Left ventricle myocardium superior (tissue), 1 donor: ENCODE measurements around the gene MBP. TPM values are rescaled to one million over a fixed set of nuclear protein-coding genes. Genes with fewer than 3 reads are reported as not detected.

Experiments
- ATAC-seq: fragments of 200-7000 bp; cut with Tn5 transposase; one replicate; pipeline ENCODE4 v1.9.1; 2020; ENCODE audit warnings: mild to moderate bottlenecking, moderate library complexity
- DNase-seq: peaks from one replicate; pipeline ENCODE4 v3.0.0-alpha.2; 2020
- intact Hi-C: fragments of 100-400 bp; cut with micrococcal nuclease; formaldehyde crosslinking; loops from one replicate; pipeline ENCODE4 v1.11.0; 2022
- total RNA-seq: library from RNA; stranded (reverse); fragmentation: NEBNext Ultra II Directional; extraction: Animal tissue kit (Norgen Biotek cat#: 25700); gene quantifications from one replicate; pipeline ENCODE4 v1.2.1, GENCODE V29; 2021
- donor health status: DM: no; HTN: yes; CAD: no; lungs with severe emphysema.

Gene MBP
- total RNA-seq, 1 donor from 2014 or later = 32.7 TPM

GRCh38 chr18:77119101-77119850 is 13.3 kb downstream of the MBP start:
- intact Hi-C loops = no loop called here
- ATAC-seq (no peak), DNase-seq (no peak)

DNA sequence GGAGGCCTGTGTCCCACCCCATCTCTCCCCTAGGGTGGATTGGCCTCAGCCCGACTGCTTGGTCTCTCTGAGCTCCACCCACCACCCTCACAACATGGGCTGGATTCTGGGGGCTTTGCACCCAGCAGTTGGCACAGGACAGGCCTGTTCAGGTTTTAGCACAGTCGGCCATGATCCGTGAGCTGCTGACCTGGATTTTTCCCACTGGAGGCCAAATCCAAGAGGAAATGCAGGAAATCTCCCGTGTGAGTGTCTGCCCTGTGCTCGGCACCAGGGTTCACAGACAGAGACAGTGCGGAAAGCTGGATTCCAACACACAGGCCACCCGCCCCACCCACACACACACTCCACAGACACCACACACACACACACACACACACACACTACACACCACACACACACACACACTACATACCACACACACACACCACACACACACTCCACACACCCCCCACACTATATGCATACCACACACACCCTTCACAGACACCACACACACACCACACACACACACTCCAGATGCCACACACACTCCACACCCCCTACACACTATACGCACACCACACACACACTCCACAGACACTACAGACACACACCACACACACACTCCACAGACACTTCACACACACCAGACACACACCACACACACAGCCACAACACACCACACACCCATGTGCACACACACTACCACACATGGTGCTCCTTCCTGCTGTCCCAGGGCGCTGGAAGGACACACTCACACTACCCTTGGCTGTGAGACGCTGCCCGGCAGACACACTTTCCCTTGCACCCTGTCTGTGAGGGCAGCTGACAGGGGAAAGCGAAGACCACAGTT is 14.1 kb downstream of the MBP start:
- DNase-seq (no peak), ATAC-seq (no peak)
- intact Hi-C loops = no loop called here

DNA sequence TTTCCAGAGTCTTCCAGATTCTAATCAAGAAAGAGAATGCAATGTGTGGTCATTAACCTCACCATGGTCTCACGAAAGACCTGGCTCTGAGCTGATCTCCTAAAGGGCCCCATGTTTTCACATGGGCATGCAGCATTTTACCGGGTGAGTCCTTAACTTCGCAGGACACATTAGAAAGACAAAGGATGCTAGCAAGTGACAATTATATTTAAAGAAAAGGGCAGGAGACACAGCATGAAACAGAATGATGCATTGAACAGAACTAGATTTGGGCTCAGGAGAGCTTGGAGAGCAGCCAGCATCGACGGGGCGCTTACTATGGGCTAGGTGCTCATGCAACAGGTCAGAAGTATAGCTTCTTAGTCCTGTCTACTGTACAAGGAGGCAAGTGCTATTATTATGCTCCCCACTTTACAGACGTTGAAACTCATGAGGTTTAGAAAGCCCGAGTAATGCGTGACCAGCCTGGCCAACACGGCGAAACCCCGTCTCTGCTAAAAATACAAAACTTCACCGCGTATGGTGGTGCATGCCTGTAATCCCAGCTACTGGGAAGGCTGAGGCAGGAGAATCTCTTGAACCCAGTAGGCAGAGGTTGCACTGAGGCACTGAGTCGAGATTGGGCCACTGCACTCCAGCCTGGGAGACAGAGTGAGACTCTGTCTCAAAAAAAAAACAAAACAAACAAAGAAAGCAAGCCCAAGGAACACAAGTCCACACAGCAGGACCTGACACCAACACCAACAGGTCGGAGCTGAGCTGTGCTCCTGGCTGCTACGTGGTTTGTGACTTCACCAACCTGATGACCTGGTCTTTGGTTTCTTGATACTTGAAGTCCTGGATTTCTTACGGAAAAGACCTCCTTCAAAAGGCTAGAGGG is 16.1 kb downstream of the MBP start:
- intact Hi-C loops = no loop called here
- no peak for ATAC-seq
- no peak for DNase-seq

- peak; percentile 25 for ATAC-seq
- intact Hi-C loops = no loop called here
- DNase-seq = no peak
These were observed 17.2 kb downstream of the MBP start for GRCh38 chr18:77115192-77115953.

DNA sequence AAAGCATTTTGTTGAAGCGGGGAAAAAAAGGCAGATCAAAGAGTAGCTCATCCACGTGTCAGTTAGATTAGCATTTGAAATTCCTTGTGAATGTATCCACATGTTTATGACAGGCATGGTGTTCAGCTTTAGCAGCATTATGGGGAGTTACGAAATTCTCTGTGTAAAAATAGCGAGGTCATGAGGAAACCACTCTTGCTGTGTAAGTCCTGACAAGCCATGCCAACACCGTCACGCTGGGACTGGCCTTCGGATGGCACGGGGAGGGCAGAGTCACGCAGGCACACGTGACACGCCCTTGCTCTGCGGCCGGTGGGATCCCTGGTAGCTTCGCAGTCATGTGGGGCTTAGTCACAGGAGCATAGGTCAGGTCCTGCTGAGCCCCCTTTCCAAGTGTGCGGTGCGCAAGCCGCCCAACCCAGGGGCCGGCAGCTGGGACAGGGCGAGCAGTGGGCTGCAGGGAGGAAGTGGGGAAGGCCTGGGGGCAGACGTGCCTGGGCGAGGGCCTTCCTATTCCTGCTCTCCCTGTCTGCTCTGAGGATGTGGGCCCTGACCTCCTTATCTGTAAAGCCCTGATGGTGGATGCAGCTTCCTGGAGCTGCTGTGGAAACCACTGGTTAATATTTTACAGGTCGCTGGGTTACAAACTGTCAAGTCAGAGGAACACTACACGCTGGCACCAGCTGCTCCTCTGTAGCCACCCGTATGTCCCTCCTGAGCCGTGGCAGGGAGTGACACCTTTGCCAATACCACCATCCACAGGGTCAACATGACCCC is 18.0 kb downstream of the MBP start:
- intact Hi-C loops = no loop called here
- DNase-seq = peak; percentile 93
- peak; percentile 96 for ATAC-seq

- DNase-seq (no peak), ATAC-seq (peak; percentile 2)
- intact Hi-C loops = no loop called here
These were observed 18.5 kb downstream of the MBP start for GRCh38 chr18:77114152-77114414.

DNA sequence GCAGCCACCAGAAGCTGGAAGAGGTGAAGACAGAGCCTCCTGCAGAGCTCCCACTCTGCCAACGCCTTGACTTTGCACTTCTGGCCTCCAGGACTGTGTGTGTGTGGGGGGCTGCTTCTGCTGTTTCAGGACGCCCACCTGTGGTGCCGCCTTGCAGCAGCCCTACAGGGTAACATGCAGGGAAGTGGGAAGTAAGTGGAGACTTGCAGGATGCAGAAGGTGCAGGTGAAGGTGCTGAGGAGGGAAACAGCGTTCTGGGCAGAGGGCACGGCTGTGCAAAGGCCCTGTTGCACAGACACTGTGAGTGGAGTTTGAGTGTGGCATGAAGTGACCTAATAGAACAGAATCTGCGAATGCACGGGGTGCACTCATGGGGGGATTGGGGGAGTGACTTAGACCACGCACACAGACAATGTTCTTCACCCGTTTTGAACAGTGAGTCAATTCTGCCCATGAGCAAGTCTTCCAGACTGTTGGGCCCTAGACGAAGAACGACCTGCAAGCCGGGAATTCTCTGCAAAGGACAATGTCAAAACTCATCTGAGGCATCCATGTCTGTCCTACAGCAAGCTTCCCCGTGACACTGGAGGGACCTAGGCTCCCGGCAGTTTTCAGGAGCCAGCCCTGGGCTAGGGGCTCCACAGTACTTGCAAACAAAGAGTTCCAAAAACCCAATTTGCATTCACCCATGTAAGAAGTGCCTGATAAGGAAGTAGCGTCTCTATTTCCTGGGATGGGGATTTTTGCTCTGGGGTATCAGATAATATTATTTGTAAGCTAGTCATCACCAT is 19.0 kb downstream of the MBP start:
- DNase-seq = no peak
- intact Hi-C loops = no loop called here
- ATAC-seq = no peak

- DNase-seq (no peak), ATAC-seq (no peak)
- intact Hi-C loops = no loop called here
These were observed 19.9 kb downstream of the MBP start for GRCh38 chr18:77112747-77113092.

DNA sequence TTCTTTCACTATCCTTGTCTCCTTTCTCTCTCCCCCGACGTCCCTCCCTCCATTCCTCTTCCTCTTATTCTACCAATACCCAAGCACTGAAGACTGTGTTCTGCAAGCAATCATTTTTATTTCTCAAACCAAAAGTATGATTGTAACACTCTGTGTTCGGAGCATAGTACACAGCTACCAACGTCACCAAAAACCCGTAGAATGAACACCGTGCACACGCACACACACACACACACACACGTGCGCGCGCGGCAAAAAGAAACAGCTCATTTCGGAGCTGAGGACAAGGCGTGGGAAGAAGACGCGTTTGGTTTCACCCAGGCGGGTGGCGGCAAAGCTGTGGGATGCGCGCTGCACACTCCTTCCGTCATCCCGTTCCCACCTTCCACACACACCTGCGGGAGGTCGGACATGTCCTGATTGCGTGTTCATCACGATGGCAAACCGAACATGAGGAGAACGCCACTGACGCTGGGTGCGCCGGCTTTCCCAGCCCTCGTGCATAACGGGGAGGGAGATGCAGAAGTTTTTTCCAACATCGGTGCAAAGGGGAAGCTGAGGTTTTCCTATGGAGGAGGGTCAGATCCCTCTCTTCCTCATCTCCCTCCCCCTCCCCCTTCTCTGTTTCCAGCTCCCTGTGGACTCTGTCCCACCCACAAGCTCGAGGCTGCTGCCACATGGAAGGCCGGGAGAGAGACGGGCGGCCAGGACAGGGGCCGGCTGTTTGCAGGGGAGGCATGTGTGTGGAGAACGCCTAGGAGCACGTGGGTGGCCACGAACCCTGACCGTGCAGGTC is 20.4 kb downstream of the MBP start:
- DNase-seq = no peak
- ATAC-seq = no peak
- intact Hi-C loops = no loop called here

- ATAC-seq (no peak), DNase-seq (no peak)
- intact Hi-C loops = no loop called here
These were observed 21.1 kb downstream of the MBP start for GRCh38 chr18:77111449-77111848.

GRCh38 chr18:77110936-77111335 is 21.6 kb downstream of the MBP start:
- DNase-seq (no peak), ATAC-seq (no peak)
- intact Hi-C loops = no loop called here

GRCh38 chr18:77110400-77110799 is 22.2 kb downstream of the MBP start:
- intact Hi-C loops = no loop called here
- ATAC-seq (no peak), DNase-seq (no peak)

DNA sequence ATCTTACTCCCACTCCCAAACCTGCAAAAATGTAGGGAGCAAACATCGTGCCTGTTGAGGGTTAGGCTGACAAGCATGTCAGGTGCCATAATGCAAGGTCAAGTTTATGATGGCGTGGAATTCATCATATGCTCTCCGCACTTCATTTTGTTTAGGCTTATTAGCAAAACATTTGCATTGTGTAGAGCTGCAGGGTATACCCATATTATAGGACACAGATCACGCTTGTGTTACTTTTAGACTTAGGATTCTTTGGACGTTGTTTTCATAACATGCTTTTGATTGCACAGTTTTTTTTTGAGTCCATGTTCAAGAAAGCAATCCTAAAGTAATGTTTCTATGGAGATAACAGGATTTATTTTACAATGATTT is 22.9 kb downstream of the MBP start:
- ATAC-seq = no peak
- intact Hi-C loops = no loop called here
- DNase-seq = no peak

- DNase-seq (no peak), ATAC-seq (no peak)
- intact Hi-C loops = no loop called here
These were observed 23.5 kb downstream of the MBP start for GRCh38 chr18:77108821-77109647.

- ATAC-seq = peak; percentile 79
- intact Hi-C loops = no loop called here
- DNase-seq = no peak
These were observed 24.4 kb downstream of the MBP start for GRCh38 chr18:77108001-77108692.

DNA sequence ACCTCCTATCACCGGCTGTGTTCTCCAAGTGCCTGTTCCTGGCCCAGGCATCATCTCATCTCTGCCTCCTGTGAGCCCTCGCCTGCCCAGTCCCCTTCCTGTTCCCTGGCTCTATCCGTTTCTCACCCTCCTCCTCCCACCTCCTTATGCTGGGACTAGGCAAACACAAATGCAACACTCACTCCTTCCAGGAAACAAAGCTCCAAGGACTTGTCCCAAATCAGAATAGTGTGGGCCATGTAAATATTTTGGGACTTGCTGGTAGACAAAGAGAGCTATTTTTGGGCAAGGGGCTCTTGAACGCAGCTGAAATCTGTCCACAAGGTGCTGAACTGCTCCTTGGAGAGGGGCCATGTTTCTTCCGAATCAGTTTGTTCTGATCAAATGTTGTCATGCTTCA is 25.3 kb downstream of the MBP start:
- ATAC-seq = peak; percentile 55
- DNase-seq = no peak
- intact Hi-C loops = no loop called here
